ENCODE data around the gene TRMT1L.

GRCh38 chr1:185158800-185159199 lies 2.0 kb upstream of the TRMT1L start:
- TF ChIP-seq CTCF (IDR thresholded peaks at IDR 0.05) (no peak), POLR2A (IDR thresholded peaks at IDR 0.05) (no peak)

Data from ovary (tissue), 3 donors.